RPMI7951 (cell line): ENCODE data around the gene TCF23. TPM values are rescaled to one million over a fixed set of nuclear protein-coding genes. Genes with fewer than 3 reads are reported as not detected.
"Not testable (repeated sequence)": the region's sequence is repeated elsewhere in the genome, so short reads cannot be mapped to it uniquely, and the experiment has no call there.

Source experiments
- DNase-seq: peaks from one replicate; pipeline ENCODE4 v3.0.0-alpha.2; 2012; ENCODE audit warnings: low read depth
- total RNA-seq: library from RNA; depleted of rRNA; stranded (reverse); fragments of >200 nt; shearing (Covaris generic); gene quantifications from 2 replicates; pipeline ENCODE4 v1.2.3, GENCODE V29; 2014; rRNA removed

TCF23 gene
- not detected in 2 replicates for total RNA-seq

GRCh38 chr2:27148801-27149439 is at the start of gene TCF23:
Gene TCF23 (plus strand): TSS chr2:27149004. CDS start chr2:27149134, 130 bp downstream.
- DNase-seq, result no peak

- no peak for DNase-seq
Observed at GRCh38 chr2:27099334-27099955, 49.4 kb upstream of the TCF23 start.

GRCh38 chr2:27100036-27100435 is 48.8 kb upstream of the TCF23 start:
- no peak for DNase-seq

GRCh38 chr2:27102329-27102728 is 46.5 kb upstream of the TCF23 start:
- no peak for DNase-seq

GRCh38 chr2:27105981-27106380 is 42.8 kb upstream of the TCF23 start:
- DNase-seq, result no peak

- DNase-seq, result no peak
Observed at GRCh38 chr2:27108221-27108620, 40.6 kb upstream of the TCF23 start.

- no peak for DNase-seq
Observed at GRCh38 chr2:27109083-27109482, 39.7 kb upstream of the TCF23 start.

GRCh38 chr2:27110603-27111352 is 38.0 kb upstream of the TCF23 start:
- DNase-seq, result not testable (repeated sequence)

GRCh38 chr2:27111392-27112078 is 37.3 kb upstream of the TCF23 start:
- not testable (repeated sequence) for DNase-seq

GRCh38 chr2:27115519-27115918 is 33.3 kb upstream of the TCF23 start:
- DNase-seq, result no peak

- DNase-seq, result no peak
Observed at GRCh38 chr2:27117995-27118524, 30.7 kb upstream of the TCF23 start.

- no peak for DNase-seq
Observed at GRCh38 chr2:27118525-27119329, 30.1 kb upstream of the TCF23 start, which contains the start of gene CGREF1. Gene CGREF1 (minus strand): TSS chr2:27119128. CDS start chr2:27104366, 14,762 bp downstream.

GRCh38 chr2:27119330-27119670 is 29.5 kb upstream of the TCF23 start:
- DNase-seq, result not testable (repeated sequence)

GRCh38 chr2:27121906-27122305 is 26.9 kb upstream of the TCF23 start:
- no peak for DNase-seq

GRCh38 chr2:27122791-27123190 is 26.0 kb upstream of the TCF23 start:
- DNase-seq, result no peak

- DNase-seq, result peak; percentile 35
Observed at GRCh38 chr2:27123302-27124150, 25.3 kb upstream of the TCF23 start, which contains the start of gene ABHD1. Gene ABHD1 (plus strand): TSS chr2:27123815. CDS start chr2:27123949, 134 bp downstream.

- DNase-seq, result no peak
Observed at GRCh38 chr2:27125104-27125503, 23.7 kb upstream of the TCF23 start.

- DNase-seq, result no peak
Observed at GRCh38 chr2:27126252-27126710, 22.5 kb upstream of the TCF23 start.

GRCh38 chr2:27127883-27128667 is 20.7 kb upstream of the TCF23 start:
- no peak for DNase-seq
